Measurements from ENCODE around the gene POU2F2. TPM values are rescaled to one million over a fixed set of nuclear protein-coding genes. Genes with fewer than 3 reads are reported as not detected.

POU2F2 gene
- total and polyA plus RNA-seq, 10 of the 15 experiments (the other 5 are each of a cell fraction or from before 2014, with no cell fraction given): 4.4 to 62.4 (median 37.9) TPM

DNA sequence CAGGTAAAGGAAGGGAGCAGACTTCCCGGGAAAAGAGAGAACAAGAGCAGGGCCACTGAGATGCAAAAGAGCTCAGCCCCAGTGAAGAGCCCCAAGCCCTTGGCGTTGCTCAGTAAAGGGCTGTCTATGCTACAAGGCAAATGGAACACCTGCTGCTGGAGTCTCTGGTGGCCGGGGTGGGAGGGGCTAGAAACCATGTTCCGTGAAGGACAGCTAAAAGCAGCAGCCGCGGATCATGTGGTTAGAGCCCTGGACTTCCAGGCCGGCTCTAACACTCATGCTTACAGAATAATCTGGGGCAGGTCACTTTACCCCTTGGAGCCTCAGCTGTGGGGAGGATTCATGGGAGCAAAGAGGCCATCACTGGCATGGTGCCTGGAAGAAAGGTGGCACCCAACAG is 17.8 kb downstream of the POU2F2 start:
- Histone ChIP-seq H3K4me1 (ENCODE audit: control insufficient read depth, insufficient read depth, low read length) (peaks cover 47% of the 10 kb centered on the region), H3K9ac (ENCODE audit: control insufficient read depth, insufficient read depth, low read length) (peak overlapping the region; percentile 50), H3K4me3 (0 out of 2 replicates have a peak overlapping the region, but pooled peaks have one; percentile 2), H3K4me2 (ENCODE audit: control insufficient read depth, insufficient read depth) (peak overlapping the region; percentile 89), H4K20me1 (ENCODE audit: control insufficient read depth, insufficient read depth) (no peaks in the 10 kb centered on the region), H3K79me2 (ENCODE audit: control insufficient read depth, insufficient read depth, low read length) (no peaks in the 10 kb centered on the region; the same call in 1 of the 2 replicates), H3K36me3 (ENCODE audit: control insufficient read depth in 2 of 2, insufficient read depth in 2 of 2, low read length in 1 of 2) (peaks cover 16 to 36% of the 10 kb centered on the region in 2 experiments), H3K9me3 (replicated peaks; ENCODE audit: control insufficient read depth, insufficient read depth, low read length) (no peaks in the 10 kb centered on the region), H2AFZ (ENCODE audit: control insufficient read depth, low read depth, low read length) (peak overlapping the region; percentile 35; the same call in 1 of the 2 replicates), H3K27ac (ENCODE audit: control insufficient read depth, insufficient read depth) (peak overlapping the region; percentile 88), H3K27me3 (replicated peaks in 1 of 2; ENCODE audit: control insufficient read depth in 2 of 2, insufficient read depth in 2 of 2, low read length in 1 of 2) (no peaks in the 10 kb centered on the region)
- BruUV-seq (replicated peaks): no TSS peak
- intact Hi-C loops (cut with micrococcal nuclease; ENCODE audit: unreplicated experiment) (no loop called here), in situ Hi-C loops (cut with MboI) (no loop called here)
- FAIRE-seq (peak; percentile 85), ATAC-seq (peak; percentile 93), DNase-seq (ENCODE audit: low read depth, low spot score) (peak; percentile 50)
- CTCF ChIA-PET: interaction anchor here (0.7 to 10.9 kb wide), 20 partner anchors 8 to 324 kb away, joined by 3 to 197 read pairs (median 6); partner anchors contain the start of gene POU2F2
- RAD21 ChIA-PET (ENCODE audit: unreplicated experiment): interaction anchor here (1.0 to 6.5 kb wide), 9 partner anchors 9 to 309 kb away, joined by 3 to 92 read pairs (median 8); partner anchors contain the start of gene POU2F2
- 0% methylated on average over 7 of the region's 7 CpGs for WGBS (ENCODE audit: insufficient coverage, insufficient replicate concordance, low lambda C conversion rate, missing lambda C conversion rate)
- SMC1A ChIA-PET (ENCODE audit: uncharacterized antibody, unreplicated experiment): interaction anchor here (0.7 to 10.2 kb wide), 11 partner anchors 11 to 197 kb away, joined by 3 to 223 read pairs (median 3); partner anchors contain the start of gene POU2F2
- POLR2A ChIA-PET: interaction anchor here (0.5 to 5.1 kb wide), 10 partner anchors 9 to 168 kb away, joined by 3 to 75 read pairs (median 4); partner anchors contain the start of genes GSK3A, POU2F2 and ZNF574
- TF ChIP-seq MXI1 (IDR thresholded peaks at IDR 0.05; ENCODE audit: low read depth, low read length) (peak; percentile 30), MEF2A (IDR thresholded peaks at IDR 0.05; ENCODE audit: insufficient read depth, low read depth, low read length) (no peak), PBX3 (IDR thresholded peaks at IDR 0.05; ENCODE audit: insufficient replicate concordance, low read depth, low read length) (peak; percentile 49), CHD4 (IDR thresholded peaks at IDR 0.05) (no peak), TCF12 (IDR thresholded peaks at IDR 0.05; ENCODE audit: low read depth, low read length) (peak; percentile 80), TCF3 (IDR thresholded peaks at IDR 0.05; ENCODE audit: borderline replicate concordance, insufficient read depth, low read depth, low read length) (0 out of 2 replicates have a peak, but pooled peaks have one; percentile 41), KLF5 (IDR thresholded peaks at IDR 0.05; ENCODE audit: partially characterized antibody) (no peak), CREB1 (IDR thresholded peaks at IDR 0.05; ENCODE audit: low read depth) (0 out of 2 replicates have a peak, but pooled peaks have one; percentile 4), LARP7 (IDR thresholded peaks at IDR 0.05) (no peak), POLR2A (IDR thresholded peaks at IDR 0.05; ENCODE audit: low read depth, low read length) (peak; percentile 11; the same call in 1 of the 2 replicates), YY1 (IDR thresholded peaks at IDR 0.05; ENCODE audit: low read depth, low read length) (0 out of 2 replicates have a peak, but pooled peaks have one; percentile 3), RUNX3 (IDR thresholded peaks at IDR 0.05; ENCODE audit: low read length) (peak; percentile 78), GATAD2B (conservative IDR thresholded peaks at IDR 0.05; ENCODE audit: low read depth) (0 out of 2 replicates have a peak, but pooled peaks have one; percentile 11), STAT3 (IDR thresholded peaks at IDR 0.05; ENCODE audit: low read depth, low read length) (no peak), SMARCA5 (IDR thresholded peaks at IDR 0.05) (0 out of 2 replicates have a peak, but pooled peaks have one; percentile 8), CBFB (IDR thresholded peaks at IDR 0.05; ENCODE audit: low read depth) (0 out of 2 replicates have a peak, but pooled peaks have one; percentile 26), PKNOX1 (IDR thresholded peaks at IDR 0.05) (peak; percentile 79), RB1 (IDR thresholded peaks at IDR 0.05; ENCODE audit: borderline replicate concordance) (0 out of 2 replicates have a peak, but pooled peaks have one; percentile 3)
- TF ChIP-seq, protein P1, sequence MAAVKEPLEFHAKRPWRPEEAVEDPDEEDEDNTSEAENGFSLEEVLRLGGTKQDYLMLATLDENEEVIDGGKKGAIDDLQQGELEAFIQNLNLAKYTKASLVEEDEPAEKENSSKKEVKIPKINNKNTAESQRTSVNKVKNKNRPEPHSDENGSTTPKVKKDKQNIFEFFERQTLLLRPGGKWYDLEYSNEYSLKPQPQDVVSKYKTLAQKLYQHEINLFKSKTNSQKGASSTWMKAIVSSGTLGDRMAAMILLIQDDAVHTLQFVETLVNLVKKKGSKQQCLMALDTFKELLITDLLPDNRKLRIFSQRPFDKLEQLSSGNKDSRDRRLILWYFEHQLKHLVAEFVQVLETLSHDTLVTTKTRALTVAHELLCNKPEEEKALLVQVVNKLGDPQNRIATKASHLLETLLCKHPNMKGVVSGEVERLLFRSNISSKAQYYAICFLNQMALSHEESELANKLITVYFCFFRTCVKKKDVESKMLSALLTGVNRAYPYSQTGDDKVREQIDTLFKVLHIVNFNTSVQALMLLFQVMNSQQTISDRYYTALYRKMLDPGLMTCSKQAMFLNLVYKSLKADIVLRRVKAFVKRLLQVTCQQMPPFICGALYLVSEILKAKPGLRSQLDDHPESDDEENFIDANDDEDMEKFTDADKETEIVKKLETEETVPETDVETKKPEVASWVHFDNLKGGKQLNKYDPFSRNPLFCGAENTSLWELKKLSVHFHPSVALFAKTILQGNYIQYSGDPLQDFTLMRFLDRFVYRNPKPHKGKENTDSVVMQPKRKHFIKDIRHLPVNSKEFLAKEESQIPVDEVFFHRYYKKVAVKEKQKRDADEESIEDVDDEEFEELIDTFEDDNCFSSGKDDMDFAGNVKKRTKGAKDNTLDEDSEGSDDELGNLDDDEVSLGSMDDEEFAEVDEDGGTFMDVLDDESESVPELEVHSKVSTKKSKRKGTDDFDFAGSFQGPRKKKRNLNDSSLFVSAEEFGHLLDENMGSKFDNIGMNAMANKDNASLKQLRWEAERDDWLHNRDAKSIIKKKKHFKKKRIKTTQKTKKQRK (IDR thresholded peaks at IDR 0.05; ENCODE audit: low read depth, low read length): no peak

Measured in GM12878 (cell line).